WTC11 (cell line): ENCODE data around the gene CACNA1C. TPM values are rescaled to one million over a fixed set of nuclear protein-coding genes. Genes with fewer than 3 reads are reported as not detected.

Experiments used
- ATAC-seq: fragments of 200-7000 bp; cut with Tn5 transposase; 2 replicates; pipeline ENCODE4 v1.10.0; 2021; ENCODE audit warnings: mild to moderate bottlenecking, moderate library complexity
- CTCF ChIA-PET: fragments of 300-600 bp; sonication (Branson Sonifier 250); formaldehyde crosslinking; loops from one replicate; lab custom pipeline; 2021; ENCODE audit warnings: antibody characterized with exemption; lab: Charles Lee
- POLR2A ChIA-PET: fragments of 350-600 bp; sonication (Branson Sonifier 250); formaldehyde crosslinking; loops from one replicate; lab custom pipeline; 2021; ENCODE audit warnings: antibody characterized with exemption; lab: Charles Lee
- DNase-seq: peaks from one replicate; pipeline ENCODE4 v3.0.0; 2021; ENCODE audit warnings: low spot score
- H3K27ac Mint-ChIP-seq: 2 replicates; pipeline ENCODE4 v1.8.0; 2021; ENCODE audit warnings: mixed read lengths
- H3K27me3 Mint-ChIP-seq: 2 replicates; pipeline ENCODE4 v1.8.0; 2021; ENCODE audit warnings: low read depth, mild to moderate bottlenecking, moderate library complexity, mixed read lengths
- H3K36me3 Mint-ChIP-seq: 2 replicates; pipeline ENCODE4 v1.8.0; 2021; ENCODE audit warnings: mixed read lengths
- H3K4me1 Mint-ChIP-seq: 2 replicates; pipeline ENCODE4 v1.8.0; 2022; ENCODE audit warnings: mixed read lengths
- H3K4me3 Mint-ChIP-seq: 2 replicates; pipeline ENCODE4 v1.8.0; 2021; ENCODE audit warnings: mild to moderate bottlenecking, moderate library complexity, mixed read lengths
- H3K9me3 Mint-ChIP-seq: 2 replicates; pipeline ENCODE4 v1.8.0; 2021; ENCODE audit warnings: mixed read lengths
- ATF2 ChIP-seq: sonication (generic); formaldehyde crosslinking; IDR thresholded peaks from 2 replicates; pipeline ENCODE4 v1.8.1; 2022; ENCODE audit warnings: low read depth, missing genetic modification reagents, borderline replicate concordance
- CBFB ChIP-seq: sonication (generic); formaldehyde crosslinking; IDR thresholded peaks from 2 replicates; pipeline ENCODE4 v1.8.1; 2022; ENCODE audit warnings: mild to moderate bottlenecking, low read depth, missing genetic modification reagents
- FOXK1 ChIP-seq: sonication (generic); formaldehyde crosslinking; IDR thresholded peaks from 2 replicates; pipeline ENCODE4 v1.8.0; 2022; ENCODE audit warnings: mild to moderate bottlenecking, moderate library complexity, missing genetic modification reagents
- FOXP1 ChIP-seq: sonication (generic); formaldehyde crosslinking; IDR thresholded peaks from 2 replicates; pipeline ENCODE4 v1.8.0; 2022; ENCODE audit warnings: missing genetic modification reagents, mild to moderate bottlenecking, moderate library complexity, borderline replicate concordance
- GTF2I ChIP-seq: fragments of 250-450 bp; sonication (Bioruptor Pico); conservative IDR thresholded peaks from 2 replicates; pipeline ENCODE4 v1.4.0; 2021; ENCODE audit warnings: mild to moderate bottlenecking
- JAZF1 ChIP-seq: fragments of 250-450 bp; sonication (Bioruptor Pico); IDR thresholded peaks from 2 replicates; pipeline ENCODE4 v1.9.0; 2021; ENCODE audit warnings: moderate library complexity, mild to moderate bottlenecking, inconsistent platforms
- JUN ChIP-seq: sonication (generic); formaldehyde crosslinking; IDR thresholded peaks from 2 replicates; pipeline ENCODE4 v1.8.0; 2023; ENCODE audit warnings: mild to moderate bottlenecking, missing genetic modification reagents
- KAT7 ChIP-seq: sonication (generic); formaldehyde crosslinking; IDR thresholded peaks from 2 replicates; pipeline ENCODE4 v1.8.1; 2023; ENCODE audit warnings: missing genetic modification reagents, mild to moderate bottlenecking, borderline replicate concordance
- MYBL2 ChIP-seq: sonication (generic); formaldehyde crosslinking; IDR thresholded peaks from 2 replicates; pipeline ENCODE4 v1.8.1; 2023; ENCODE audit warnings: mild to moderate bottlenecking, moderate library complexity, missing genetic modification reagents
- NFATC4 ChIP-seq: fragments of 250-450 bp; sonication (Bioruptor Pico); IDR thresholded peaks from 2 replicates; pipeline ENCODE4 v1.9.0; 2021; ENCODE audit warnings: mild to moderate bottlenecking
- NFE2L1 ChIP-seq: sonication (generic); formaldehyde crosslinking; IDR thresholded peaks from 2 replicates; pipeline ENCODE4 v1.8.1; 2023; ENCODE audit warnings: missing genetic modification reagents
- NFYB ChIP-seq: sonication (generic); formaldehyde crosslinking; conservative IDR thresholded peaks from 2 replicates; pipeline ENCODE4 v1.8.0; 2022; ENCODE audit warnings: low read depth, missing genetic modification reagents
- SMAD3 ChIP-seq: sonication (generic); formaldehyde crosslinking; IDR thresholded peaks from 2 replicates; pipeline ENCODE4 v1.8.0; 2022; ENCODE audit warnings: missing genetic modification reagents, mild to moderate bottlenecking, borderline replicate concordance
- SMAD4 ChIP-seq: sonication (generic); formaldehyde crosslinking; IDR thresholded peaks from 2 replicates; pipeline ENCODE4 v1.8.0; 2022; ENCODE audit warnings: mild to moderate bottlenecking, missing genetic modification reagents
- USF1 ChIP-seq: sonication (generic); formaldehyde crosslinking; IDR thresholded peaks from 2 replicates; pipeline ENCODE4 v1.8.0; 2022; ENCODE audit warnings: mild to moderate bottlenecking, missing genetic modification reagents
- ZNF416 ChIP-seq: fragments of 250-450 bp; sonication (Bioruptor Pico); IDR thresholded peaks from 2 replicates; pipeline ENCODE4 v1.9.0; 2021; ENCODE audit warnings: mild to moderate bottlenecking, inconsistent platforms
- ZNF425 ChIP-seq: fragments of 250-450 bp; sonication (Bioruptor Pico); conservative IDR thresholded peaks from 2 replicates; pipeline ENCODE4 v1.9.0; 2021; ENCODE audit warnings: mild to moderate bottlenecking
- total RNA-seq: library from RNA; stranded (reverse); gene quantifications from 3 replicates; pipeline ENCODE4 v1.2.3, GENCODE V29; 2021
- TF ChIP-seq, protein P1 (sequence below): sonication (generic); formaldehyde crosslinking; IDR thresholded peaks from 2 replicates; pipeline ENCODE4 v1.8.1; 2023; ENCODE audit warnings: mild to moderate bottlenecking, missing genetic modification reagents
- TF ChIP-seq, protein P2 (sequence below): sonication (generic); formaldehyde crosslinking; IDR thresholded peaks from 2 replicates; pipeline ENCODE4 v1.8.0; 2022; ENCODE audit warnings: mild to moderate bottlenecking, missing genetic modification reagents
- TF ChIP-seq, protein P3 (sequence below): sonication (generic); formaldehyde crosslinking; IDR thresholded peaks from 2 replicates; pipeline ENCODE4 v1.8.0; 2022; ENCODE audit warnings: missing genetic modification reagents
- TF ChIP-seq, protein P4 (sequence below): fragments of 250-450 bp; sonication (Bioruptor Pico); IDR thresholded peaks from 2 replicates; pipeline ENCODE4 v1.9.0; 2021; ENCODE audit warnings: mild to moderate bottlenecking

Gene CACNA1C
- total RNA-seq, 1 experiment from 2014 or later, result 1.7 TPM

GRCh38 chr12:2385529-2385928 lies 332.7 kb downstream of the CACNA1C start:
- no peak for ATAC-seq
- H3K27me3 Mint-ChIP-seq, result no peaks in the 10 kb centered on the region; the same call in 1 of the 2 replicates
- H3K27ac Mint-ChIP-seq, result no peak overlapping the region
- peaks cover 16% of the 10 kb centered on the region for H3K4me1 Mint-ChIP-seq
- POLR2A ChIA-PET, result no interaction called here
- H3K9me3 Mint-ChIP-seq, result no peaks in the 10 kb centered on the region
- TF ChIP-seq SMAD3, result no peak
- TF ChIP-seq SMAD4, result no peak
- TF ChIP-seq CBFB (CRISPR knock-in tag), result no peak
- no peak for TF ChIP-seq ATF2
- TF ChIP-seq NFYB (CRISPR knock-in tag), result no peak
- TF ChIP-seq USF1 (CRISPR knock-in tag), result no peak
- no peak for TF ChIP-seq JUN (CRISPR knock-in tag)
- TF ChIP-seq ZNF416 (CRISPR knock-in tag), result no peak
- TF ChIP-seq, protein P1, sequence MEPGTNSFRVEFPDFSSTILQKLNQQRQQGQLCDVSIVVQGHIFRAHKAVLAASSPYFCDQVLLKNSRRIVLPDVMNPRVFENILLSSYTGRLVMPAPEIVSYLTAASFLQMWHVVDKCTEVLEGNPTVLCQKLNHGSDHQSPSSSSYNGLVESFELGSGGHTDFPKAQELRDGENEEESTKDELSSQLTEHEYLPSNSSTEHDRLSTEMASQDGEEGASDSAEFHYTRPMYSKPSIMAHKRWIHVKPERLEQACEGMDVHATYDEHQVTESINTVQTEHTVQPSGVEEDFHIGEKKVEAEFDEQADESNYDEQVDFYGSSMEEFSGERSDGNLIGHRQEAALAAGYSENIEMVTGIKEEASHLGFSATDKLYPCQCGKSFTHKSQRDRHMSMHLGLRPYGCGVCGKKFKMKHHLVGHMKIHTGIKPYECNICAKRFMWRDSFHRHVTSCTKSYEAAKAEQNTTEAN (CRISPR knock-in tag), result no peak
- H3K4me3 Mint-ChIP-seq, result no peak overlapping the region
- CTCF ChIA-PET, result interaction anchor here (1.2 to 2.1 kb wide), 2 partner anchors 10 to 31 kb away, joined by 5 read pairs; no protein-coding TSS in a partner anchor
- no peaks in the 10 kb centered on the region for H3K36me3 Mint-ChIP-seq
- DNase-seq, result no peak

- no peaks in the 10 kb centered on the region for H3K36me3 Mint-ChIP-seq
- ChIA-PET CTCF (interaction anchor here (1.4 to 2.1 kb wide), 2 partner anchors 9 to 32 kb away, joined by 5 to 9 read pairs; no protein-coding TSS in a partner anchor), POLR2A (interaction anchor here (0.6 kb wide), 1 partner anchor 25 kb away, joined by 3 read pairs; no protein-coding TSS in a partner anchor)
- no peaks in the 10 kb centered on the region for H3K9me3 Mint-ChIP-seq
- ATAC-seq (no peak), DNase-seq (no peak)
- peaks cover 16% of the 10 kb centered on the region for H3K4me1 Mint-ChIP-seq
- H3K27ac Mint-ChIP-seq, result no peak overlapping the region
- no peaks in the 10 kb centered on the region; the same call in 1 of the 2 replicates for H3K27me3 Mint-ChIP-seq
- no peak overlapping the region for H3K4me3 Mint-ChIP-seq
- no peak for TF ChIP-seq FOXK1 (CRISPR knock-in tag)
- TF ChIP-seq GTF2I (CRISPR knock-in tag), result no peak
- TF ChIP-seq, protein P2, sequence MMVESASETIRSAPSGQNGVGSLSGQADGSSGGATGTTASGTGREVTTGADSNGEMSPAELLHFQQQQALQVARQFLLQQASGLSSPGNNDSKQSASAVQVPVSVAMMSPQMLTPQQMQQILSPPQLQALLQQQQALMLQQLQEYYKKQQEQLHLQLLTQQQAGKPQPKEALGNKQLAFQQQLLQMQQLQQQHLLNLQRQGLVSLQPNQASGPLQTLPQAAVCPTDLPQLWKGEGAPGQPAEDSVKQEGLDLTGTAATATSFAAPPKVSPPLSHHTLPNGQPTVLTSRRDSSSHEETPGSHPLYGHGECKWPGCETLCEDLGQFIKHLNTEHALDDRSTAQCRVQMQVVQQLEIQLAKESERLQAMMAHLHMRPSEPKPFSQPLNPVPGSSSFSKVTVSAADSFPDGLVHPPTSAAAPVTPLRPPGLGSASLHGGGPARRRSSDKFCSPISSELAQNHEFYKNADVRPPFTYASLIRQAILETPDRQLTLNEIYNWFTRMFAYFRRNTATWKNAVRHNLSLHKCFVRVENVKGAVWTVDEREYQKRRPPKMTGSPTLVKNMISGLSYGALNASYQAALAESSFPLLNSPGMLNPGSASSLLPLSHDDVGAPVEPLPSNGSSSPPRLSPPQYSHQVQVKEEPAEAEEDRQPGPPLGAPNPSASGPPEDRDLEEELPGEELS (CRISPR knock-in tag), result no peak
- TF ChIP-seq FOXP1, result no peak
- no peak for TF ChIP-seq MYBL2 (CRISPR knock-in tag)
- no peak for TF ChIP-seq JAZF1
- TF ChIP-seq NFATC4 (CRISPR knock-in tag), result no peak
- no peak for TF ChIP-seq NFE2L1 (CRISPR knock-in tag)
- TF ChIP-seq, protein P3, sequence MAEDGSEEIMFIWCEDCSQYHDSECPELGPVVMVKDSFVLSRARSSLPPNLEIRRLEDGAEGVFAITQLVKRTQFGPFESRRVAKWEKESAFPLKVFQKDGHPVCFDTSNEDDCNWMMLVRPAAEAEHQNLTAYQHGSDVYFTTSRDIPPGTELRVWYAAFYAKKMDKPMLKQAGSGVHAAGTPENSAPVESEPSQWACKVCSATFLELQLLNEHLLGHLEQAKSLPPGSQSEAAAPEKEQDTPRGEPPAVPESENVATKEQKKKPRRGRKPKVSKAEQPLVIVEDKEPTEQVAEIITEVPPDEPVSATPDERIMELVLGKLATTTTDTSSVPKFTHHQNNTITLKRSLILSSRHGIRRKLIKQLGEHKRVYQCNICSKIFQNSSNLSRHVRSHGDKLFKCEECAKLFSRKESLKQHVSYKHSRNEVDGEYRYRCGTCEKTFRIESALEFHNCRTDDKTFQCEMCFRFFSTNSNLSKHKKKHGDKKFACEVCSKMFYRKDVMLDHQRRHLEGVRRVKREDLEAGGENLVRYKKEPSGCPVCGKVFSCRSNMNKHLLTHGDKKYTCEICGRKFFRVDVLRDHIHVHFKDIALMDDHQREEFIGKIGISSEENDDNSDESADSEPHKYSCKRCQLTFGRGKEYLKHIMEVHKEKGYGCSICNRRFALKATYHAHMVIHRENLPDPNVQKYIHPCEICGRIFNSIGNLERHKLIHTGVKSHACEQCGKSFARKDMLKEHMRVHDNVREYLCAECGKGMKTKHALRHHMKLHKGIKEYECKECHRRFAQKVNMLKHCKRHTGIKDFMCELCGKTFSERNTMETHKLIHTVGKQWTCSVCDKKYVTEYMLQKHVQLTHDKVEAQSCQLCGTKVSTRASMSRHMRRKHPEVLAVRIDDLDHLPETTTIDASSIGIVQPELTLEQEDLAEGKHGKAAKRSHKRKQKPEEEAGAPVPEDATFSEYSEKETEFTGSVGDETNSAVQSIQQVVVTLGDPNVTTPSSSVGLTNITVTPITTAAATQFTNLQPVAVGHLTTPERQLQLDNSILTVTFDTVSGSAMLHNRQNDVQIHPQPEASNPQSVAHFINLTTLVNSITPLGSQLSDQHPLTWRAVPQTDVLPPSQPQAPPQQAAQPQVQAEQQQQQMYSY (CRISPR knock-in tag), result no peak
- no peak for TF ChIP-seq ZNF425 (CRISPR knock-in tag)
- no peak for TF ChIP-seq KAT7 (CRISPR knock-in tag)
- TF ChIP-seq, protein P4, sequence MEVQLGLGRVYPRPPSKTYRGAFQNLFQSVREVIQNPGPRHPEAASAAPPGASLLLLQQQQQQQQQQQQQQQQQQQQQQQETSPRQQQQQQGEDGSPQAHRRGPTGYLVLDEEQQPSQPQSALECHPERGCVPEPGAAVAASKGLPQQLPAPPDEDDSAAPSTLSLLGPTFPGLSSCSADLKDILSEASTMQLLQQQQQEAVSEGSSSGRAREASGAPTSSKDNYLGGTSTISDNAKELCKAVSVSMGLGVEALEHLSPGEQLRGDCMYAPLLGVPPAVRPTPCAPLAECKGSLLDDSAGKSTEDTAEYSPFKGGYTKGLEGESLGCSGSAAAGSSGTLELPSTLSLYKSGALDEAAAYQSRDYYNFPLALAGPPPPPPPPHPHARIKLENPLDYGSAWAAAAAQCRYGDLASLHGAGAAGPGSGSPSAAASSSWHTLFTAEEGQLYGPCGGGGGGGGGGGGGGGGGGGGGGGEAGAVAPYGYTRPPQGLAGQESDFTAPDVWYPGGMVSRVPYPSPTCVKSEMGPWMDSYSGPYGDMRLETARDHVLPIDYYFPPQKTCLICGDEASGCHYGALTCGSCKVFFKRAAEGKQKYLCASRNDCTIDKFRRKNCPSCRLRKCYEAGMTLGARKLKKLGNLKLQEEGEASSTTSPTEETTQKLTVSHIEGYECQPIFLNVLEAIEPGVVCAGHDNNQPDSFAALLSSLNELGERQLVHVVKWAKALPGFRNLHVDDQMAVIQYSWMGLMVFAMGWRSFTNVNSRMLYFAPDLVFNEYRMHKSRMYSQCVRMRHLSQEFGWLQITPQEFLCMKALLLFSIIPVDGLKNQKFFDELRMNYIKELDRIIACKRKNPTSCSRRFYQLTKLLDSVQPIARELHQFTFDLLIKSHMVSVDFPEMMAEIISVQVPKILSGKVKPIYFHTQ (CRISPR knock-in tag), result no peak
Measured at GRCh38 chr12:2386566-2386965, 333.8 kb downstream of the CACNA1C start.
